HG02938 (cell line): ENCODE measurements around the gene POMT2.
"Not testable (repeated sequence)": the region's sequence is repeated elsewhere in the genome, so short reads cannot be mapped to it uniquely, and the experiment has no call there.

Experiments used
- ATAC-seq: cut with Tn5 transposase; IDR thresholded peaks from one replicate; pipeline ENCODE4 v1.9.1; 2021; ENCODE audit warnings: mild to moderate bottlenecking, moderate library complexity; ENCODE audit not compliant: unreplicated experiment

Gene POMT2, protein sequence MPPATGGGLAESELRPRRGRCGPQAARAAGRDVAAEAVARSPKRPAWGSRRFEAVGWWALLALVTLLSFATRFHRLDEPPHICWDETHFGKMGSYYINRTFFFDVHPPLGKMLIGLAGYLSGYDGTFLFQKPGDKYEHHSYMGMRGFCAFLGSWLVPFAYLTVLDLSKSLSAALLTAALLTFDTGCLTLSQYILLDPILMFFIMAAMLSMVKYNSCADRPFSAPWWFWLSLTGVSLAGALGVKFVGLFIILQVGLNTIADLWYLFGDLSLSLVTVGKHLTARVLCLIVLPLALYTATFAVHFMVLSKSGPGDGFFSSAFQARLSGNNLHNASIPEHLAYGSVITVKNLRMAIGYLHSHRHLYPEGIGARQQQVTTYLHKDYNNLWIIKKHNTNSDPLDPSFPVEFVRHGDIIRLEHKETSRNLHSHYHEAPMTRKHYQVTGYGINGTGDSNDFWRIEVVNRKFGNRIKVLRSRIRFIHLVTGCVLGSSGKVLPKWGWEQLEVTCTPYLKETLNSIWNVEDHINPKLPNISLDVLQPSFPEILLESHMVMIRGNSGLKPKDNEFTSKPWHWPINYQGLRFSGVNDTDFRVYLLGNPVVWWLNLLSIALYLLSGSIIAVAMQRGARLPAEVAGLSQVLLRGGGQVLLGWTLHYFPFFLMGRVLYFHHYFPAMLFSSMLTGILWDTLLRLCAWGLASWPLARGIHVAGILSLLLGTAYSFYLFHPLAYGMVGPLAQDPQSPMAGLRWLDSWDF

DNA sequence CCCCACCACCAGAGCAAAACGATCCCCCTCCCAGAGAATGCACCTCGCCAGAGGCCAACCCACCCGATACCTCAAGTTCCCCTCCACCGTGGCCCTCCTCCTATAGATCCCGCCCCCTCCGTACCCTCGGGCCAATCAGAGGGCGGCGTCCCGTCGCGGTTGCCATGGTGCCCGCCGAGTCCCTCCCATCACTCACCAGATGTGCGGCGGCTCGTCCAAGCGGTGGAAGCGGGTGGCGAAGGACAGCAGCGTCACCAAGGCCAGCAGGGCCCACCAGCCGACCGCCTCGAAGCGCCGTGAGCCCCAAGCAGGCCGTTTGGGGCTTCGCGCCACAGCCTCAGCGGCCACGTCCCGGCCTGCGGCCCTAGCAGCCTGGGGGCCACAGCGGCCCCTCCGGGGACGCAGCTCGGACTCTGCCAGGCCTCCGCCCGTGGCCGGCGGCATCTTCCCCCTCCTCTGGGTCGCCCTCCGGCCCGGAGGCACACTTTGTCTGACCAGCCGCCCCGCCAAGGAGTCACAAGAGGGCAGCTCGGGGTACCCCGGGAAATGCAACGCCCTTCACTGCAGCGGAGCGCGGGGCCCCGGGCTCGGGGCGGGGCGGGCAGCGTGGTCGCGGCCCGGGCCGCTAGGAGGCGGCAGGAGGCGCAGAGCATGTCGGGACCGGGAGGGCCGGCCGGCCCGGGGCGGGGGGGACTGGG lies at the start of gene POMT2:
Gene POMT2 (minus strand): TSS at position 646 of the 698 bp plus-strand sequence. CDS start 202 bp downstream, at position 444.
- peak; percentile 49 for ATAC-seq

DNA sequence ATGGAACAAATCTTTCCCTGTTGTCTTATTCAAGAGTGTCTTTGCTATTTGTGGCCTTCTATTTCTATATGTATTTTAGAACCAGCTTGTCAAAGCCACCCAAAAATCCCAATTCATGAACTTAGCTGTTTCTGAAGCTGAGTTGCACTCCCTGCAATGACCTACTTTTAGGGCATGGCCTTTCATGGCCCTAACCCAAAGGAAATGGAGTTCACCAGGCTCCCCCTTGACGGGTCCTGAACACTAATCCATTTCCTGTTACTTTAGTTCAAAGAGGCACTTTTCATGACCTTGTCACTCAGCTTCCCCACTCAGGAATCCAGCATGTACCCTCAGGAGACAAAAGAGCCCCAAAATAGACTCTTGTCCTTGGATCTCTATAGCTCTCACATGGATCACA lies 48.6 kb upstream of the POMT2 start:
- no peak for ATAC-seq

DNA sequence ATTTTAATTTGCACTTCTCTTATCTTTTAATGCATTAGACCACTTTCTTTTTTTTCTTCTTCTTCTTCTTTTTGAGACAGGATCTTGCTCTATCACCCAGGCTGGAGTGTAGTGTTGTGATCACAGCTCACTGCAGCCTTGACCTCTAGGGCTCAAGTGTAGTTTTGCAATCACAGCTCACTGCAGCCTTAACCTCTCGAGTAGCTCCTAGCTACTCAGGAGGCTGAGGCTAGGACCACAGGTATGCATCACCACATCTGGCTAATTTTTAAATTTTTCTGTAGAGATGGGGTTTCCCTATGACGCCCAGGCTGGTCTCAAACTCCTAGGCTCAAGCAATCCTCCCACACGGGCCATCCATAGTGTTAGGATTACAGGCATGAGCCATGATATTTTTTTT lies 43.5 kb upstream of the POMT2 start:
- ATAC-seq, result no peak

DNA sequence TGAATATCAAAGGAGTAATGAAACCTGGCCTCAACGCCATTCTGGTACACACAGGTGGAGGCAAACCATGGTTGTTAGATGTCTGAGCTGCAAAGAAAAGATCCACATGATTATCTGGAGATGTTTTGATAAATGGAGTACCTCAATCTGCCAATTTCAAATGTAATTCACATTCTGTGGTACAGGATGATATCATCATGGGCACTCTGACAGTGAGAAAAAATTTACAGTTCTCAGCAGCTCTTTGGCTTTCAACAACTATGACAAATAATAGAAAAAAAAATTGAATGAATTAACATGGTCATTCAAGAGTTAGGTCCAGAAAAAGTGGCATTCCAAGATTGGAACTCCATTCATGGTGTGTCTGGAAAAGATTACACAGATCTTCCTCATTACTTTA lies 38.9 kb upstream of the POMT2 start:
- ATAC-seq, result no peak

DNA sequence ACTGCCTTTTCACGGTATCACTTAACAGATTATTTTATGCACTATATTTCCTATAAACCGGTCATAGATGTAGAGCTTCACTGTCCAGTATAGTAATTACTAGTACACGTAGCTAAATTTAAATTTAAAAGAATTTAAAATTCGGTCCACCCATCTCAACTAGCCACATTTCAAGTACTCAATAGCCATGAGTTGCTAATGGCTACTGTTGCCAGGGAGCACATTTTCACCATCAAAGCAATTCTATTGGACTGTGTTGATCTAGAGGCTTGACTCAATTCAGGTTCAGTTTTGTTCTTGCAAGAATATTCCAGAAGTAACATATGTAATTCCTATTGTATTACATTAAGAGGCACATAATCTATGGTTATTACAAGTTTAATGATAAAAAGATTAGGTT lies 36.2 kb upstream of the POMT2 start:
- ATAC-seq, result no peak

DNA sequence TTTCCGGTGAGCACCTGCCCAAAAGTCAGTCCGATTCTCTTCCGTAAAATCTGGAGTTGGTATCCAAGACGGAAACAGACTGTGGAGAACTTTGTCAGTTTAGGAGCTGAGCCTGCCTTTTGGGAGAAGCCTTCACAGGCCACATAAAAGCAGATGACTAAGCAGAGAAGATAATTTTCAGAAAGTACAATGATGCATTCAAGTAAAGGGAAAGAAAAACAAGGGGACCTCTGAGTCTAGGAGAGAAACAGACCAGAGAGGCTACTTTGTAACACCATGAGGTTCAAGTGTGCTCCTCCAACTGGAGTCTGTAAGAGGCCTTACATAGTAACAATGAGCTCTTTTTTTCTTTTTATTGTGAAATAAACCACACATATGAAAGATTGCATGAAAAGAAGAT lies 35.1 kb upstream of the POMT2 start:
- no peak for ATAC-seq

DNA sequence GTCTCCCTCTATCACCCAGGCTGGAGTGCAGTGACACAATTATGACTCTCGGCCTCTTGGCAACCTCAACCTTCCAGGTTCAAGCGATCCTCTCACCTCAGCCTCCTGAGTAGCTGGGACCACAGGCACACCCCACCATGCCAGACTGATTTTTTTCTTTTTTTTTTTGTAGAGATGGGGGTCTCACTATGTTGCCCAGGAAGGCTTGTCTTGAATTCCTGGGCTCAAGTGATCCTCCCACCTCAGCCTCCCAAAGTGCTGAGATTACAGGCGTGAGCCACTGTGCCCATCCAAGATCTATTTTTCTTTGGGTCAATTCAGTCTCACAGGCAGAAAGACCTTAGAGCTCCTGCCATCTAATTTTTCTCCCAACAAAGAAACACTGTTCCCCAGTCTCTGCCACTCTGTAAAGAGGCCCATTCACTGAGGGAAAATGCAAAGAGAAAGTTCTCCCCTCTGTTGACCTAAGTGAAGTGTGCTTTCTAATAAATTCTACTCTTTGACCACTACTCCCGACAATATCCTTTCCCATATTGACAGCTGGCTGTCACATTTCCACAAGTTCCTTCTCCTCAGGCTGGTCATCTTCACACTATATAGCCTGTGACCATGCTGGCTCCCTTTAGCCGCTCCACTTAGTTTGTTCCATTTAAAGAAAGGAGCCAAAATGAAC lies 32.9 kb upstream of the POMT2 start:
- no peak for ATAC-seq

DNA sequence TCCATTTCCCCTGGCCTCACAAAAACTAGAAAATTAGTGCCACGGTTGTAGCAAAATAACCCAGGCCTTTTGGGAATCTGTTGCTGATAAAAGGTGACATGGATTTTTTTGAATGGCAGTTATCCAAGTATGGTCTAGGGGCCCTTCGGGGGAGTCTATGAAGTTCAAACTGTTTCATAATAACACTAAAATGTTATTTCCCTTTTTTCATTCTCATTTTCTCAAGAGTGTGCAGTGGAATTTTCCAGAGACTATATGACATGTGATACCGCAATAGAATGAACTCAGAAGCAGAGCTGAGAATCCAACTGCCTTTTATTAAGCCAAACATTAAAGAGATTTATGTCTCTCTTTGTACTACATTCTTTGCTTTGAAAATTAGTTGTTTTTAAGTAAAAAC lies 27.1 kb upstream of the POMT2 start:
- no peak for ATAC-seq

DNA sequence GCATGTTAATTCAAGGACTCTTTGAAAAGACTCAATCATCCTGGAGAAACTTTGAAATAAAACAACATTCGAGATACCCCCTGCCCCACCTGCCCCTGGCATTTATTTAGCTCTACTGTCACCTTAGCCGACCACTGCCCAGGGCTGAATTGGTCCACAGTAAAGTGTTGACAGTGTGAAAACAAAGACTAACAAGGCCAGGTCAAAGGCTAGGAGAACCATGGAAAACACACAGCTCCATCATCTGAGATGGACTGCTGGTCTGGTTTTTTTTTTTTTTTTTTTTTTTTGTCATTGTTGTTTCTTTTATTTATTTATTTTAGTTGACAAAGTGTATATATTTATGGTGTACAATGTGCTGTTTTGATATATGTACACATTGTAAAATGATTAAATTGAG lies 25.8 kb upstream of the POMT2 start:
- no peak for ATAC-seq

DNA sequence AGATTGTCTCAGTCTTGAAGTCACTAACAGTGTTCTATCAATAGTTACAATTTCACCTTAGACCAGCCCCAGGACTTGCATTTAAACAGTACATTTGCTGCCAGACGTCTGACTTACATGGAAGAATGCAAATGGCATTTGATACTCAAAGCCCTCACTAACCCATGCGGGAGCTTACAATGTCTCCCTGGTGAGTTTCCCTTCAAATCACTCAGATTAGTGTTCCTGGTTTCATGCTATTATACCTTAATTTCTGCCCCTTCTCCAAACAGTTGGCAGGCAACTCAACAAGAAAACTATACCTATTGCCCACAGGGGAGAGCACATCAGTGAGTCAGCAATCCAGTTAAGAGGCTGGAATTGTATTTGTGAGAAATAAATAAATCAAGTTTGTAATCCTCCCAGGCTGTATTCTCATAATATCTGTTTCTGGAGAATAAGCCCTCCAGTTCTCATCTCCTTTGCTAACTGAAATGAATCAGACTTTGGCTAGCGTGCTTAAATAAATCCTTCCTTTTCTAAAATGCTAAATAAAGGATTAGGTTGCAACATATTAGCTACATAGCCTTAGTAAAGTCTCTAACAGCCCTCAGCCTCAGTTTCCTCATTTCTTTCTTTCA lies 23.8 kb upstream of the POMT2 start:
- ATAC-seq, result no peak

DNA sequence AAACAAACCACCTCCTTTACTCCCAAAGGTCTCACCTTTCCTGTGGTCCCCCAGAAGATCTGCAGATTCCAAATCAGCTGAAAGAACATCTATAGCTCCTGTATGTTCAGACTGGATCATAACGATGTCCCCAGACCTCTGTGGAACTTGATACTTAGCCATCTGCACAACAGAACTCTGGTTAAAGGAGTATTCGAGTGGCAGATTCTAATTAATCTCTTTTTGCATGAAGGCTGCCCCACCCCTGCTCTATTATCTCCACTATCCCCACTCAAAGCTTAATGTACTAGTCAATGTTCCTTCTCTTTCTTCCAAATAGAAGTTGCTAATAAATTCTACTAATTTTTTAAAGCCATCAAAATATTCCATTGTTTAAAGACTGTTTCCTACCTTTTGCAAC lies 23.0 kb upstream of the POMT2 start:
- no peak for ATAC-seq

DNA sequence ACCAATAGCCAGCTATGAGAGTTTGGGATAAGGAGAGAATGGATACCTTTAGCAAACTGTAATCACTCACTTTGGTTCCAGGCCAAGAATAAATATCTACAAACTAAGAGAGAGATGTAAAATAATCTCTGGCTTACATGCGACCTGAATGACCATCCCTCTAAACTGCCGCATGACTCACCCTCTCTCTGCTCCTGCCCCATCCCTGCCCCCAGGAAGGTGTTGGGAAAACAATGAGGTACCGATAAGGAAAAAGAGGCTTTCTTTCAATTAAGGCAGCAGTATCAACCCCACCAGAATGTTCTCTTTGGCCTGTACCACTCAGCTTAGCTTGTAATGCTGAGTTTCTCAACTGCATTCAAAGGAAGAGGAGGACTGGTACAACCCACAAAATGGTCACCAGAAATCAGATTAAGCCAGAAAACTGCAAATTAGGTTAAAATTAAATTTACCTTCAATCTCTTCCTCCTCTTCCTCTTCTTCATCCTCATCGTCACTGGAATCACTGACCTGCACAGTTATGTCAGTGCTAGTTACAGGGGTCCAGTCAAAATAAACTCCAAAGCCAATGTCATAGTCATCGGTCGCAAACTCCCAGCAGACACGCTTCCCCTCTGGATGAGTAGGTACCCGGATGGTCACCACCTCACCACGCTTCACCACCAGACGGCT lies 22.2 kb upstream of the POMT2 start:
- ATAC-seq, result no peak

DNA sequence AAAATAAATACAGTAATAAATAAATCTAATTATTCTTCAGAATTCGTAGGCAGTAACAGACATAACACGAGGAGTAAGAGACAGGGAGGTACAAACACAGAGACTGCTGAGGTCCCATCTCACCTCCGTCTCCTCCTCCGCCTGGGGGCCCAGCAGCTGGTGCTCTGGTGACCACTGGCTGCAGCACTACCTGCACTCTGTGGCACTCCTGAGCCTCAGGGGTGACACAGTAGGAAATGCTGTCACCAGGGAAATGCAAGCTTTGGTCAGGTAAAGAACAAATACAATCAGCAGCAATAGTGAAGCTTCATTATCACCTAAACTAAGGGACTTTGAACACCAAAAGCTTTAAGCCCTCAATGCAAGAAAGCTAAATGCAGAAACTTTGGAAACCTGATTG lies 19.7 kb upstream of the POMT2 start:
- ATAC-seq, result no peak

DNA sequence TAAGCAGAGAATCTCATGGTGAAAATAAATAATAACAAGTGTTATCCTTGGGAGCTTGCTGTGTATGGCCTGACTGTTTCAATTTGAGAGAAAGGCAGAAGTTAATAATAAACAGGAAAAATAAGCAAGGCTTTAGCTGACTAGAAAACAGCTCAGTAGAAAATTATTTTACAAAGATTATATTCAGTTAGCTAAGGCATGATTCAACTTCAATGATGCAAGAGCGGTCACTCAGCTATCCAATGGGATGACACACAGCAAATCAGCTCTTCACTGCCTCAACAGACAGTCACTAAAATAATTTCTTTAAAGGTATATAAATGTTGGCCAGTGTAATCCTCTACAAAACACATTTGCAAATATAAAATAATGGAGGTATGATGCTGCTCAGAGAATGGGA lies 18.7 kb upstream of the POMT2 start:
- ATAC-seq, result no peak

DNA sequence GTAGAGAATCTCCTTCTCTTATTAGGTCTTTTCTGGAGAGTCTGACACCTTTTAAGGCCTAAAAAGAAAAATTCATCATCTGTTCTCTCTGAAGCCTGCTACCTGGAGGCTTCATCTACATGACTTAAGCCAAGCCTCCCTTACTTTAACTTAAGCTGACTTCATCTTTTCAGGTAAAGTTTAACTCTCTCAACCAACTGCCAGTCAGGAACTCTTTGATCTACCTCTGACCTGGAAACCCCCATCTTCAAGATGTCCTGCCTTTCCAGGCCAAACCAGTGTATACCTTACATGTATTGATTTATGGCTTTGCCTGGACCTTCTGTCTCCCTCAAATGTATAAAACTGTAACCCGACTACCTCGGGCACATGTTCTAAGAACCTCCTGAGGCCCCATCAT lies 17.6 kb upstream of the POMT2 start:
- ATAC-seq, result no peak

DNA sequence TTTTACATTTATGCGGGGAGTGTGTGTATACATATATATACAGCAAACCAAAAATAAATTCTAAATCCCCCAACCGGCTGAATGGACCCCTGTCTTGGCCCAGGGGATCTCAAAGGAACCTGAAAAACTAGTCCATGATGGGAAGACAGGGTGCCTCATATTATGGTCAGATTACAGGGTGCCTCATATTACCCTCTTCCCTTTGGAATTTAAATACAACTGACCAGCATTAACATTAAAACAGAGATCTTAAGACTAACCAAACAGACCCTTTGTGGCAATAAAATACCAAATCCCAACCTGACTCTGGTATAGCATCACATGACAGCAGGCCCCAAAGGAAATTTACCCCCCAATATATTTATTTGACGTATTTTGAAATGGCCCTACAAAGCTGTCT lies 17.2 kb upstream of the POMT2 start:
- ATAC-seq, result no peak

DNA sequence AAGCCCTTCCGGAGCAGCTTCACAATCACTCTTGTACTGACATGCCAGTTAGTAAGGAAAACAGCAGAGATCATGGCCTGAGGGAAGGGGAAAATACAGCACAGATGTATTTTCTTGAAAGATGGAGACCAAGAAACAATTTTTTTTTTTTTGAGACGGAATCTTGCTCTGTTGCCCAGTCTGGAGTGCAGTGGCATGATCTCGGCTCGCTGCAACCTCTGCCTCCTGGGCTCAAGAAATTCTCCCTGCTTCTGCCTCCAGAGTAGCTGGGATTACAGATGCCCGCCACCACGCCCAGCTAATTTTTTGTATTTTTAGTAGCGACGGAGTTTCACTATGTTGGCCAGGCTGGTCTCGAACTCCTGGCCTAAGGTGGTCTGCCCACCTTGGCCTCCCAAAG lies 16.6 kb upstream of the POMT2 start:
- ATAC-seq, result not testable (repeated sequence)

DNA sequence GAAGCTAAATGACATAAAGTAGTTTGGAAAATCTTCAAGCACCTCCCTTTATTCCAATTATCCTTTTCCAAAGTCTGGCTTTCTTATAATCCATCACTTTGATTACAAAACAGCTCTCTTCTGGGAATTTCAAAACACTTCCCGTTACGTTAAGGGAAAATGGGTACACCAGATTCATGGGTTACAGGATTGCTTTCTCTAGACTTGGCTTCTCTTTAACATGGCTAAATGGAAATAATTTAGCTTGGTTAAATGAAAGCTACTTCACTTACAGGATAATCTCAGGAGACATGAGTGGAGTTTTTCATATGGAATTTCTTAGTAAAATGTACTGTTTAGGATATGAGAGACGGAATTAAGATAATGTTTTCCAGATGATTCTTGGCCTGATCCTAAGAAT lies 14.9 kb upstream of the POMT2 start:
- ATAC-seq, result no peak

DNA sequence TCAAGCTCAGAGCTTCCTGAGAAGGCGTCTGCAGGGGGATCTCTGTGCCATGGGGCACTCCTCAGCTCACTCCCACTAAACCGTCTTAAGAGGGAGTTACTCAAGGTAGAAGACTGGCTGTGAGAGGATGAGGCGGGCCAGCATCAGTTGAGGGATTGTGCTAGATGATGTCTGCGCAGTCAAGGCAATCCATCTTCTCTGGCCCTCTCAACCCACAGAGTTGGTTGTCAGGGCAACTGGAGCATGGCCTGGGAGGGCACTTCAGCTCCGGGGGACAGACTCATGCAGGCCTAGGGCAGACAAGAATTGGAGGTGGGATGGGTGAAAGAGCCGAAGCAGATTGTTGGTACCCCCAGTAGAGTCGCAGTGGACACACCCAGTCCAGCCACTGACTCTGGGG lies 9.2 kb upstream of the POMT2 start:
- no peak for ATAC-seq

DNA sequence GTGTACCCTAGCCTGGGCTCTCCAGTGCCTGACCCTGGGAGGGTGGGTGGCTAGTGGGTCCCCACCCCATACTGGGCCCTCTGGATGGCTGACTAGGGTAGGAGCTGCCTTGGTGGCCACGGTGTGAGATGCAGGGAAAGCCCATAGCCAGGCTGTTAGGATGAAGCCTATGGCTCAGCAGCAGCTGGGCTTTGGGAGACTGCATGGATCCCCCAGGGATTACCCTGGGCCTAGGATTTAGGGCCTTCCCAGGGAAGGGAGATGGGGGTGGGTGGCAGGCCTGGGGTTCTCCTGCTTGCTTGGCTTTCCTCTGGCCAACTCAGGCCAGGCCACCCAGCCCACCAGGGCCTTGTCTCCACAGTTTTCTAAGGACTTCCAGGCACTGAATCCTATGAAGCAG lies 6.4 kb upstream of the POMT2 start:
- no peak for ATAC-seq
